SJCRH30 (cell line): Measurements from ENCODE around the gene SNX13. TPM values are rescaled to one million over a fixed set of nuclear protein-coding genes. Genes with fewer than 3 reads are reported as not detected.
"Not testable (repeated sequence)": the region's sequence is repeated elsewhere in the genome, so short reads cannot be mapped to it uniquely, and the experiment has no call there.

Experiments used
- DNase-seq, 2 experiments: peaks; one replicate each; pipeline ENCODE4 v3.0.0-alpha.2; 2015 to 2020
- H3K27ac ChIP-seq: fragments of 250-450 bp; sonication (Bioruptor Pico); 2 replicates; pipeline ENCODE4 v1.5.1; 2020; ENCODE audit warnings: mild to moderate bottlenecking, moderate library complexity
- H3K27me3 ChIP-seq: fragments of 250-450 bp; sonication (Bioruptor Pico); 2 replicates; pipeline ENCODE4 v1.5.1; 2020; ENCODE audit warnings: mild to moderate bottlenecking, moderate library complexity
- H3K36me3 ChIP-seq: fragments of 250-450 bp; sonication (Bioruptor Pico); 2 replicates; pipeline ENCODE4 v1.5.1; 2020; ENCODE audit warnings: mild to moderate bottlenecking, moderate library complexity
- H3K4me1 ChIP-seq: fragments of 250-450 bp; sonication (Bioruptor Pico); 2 replicates; pipeline ENCODE4 v1.5.1; 2020; ENCODE audit warnings: mild to moderate bottlenecking, moderate library complexity
- H3K4me3 ChIP-seq: fragments of 250-450 bp; sonication (Bioruptor Pico); 2 replicates; pipeline ENCODE4 v1.5.1; 2020; ENCODE audit warnings: mild to moderate bottlenecking, moderate library complexity
- H3K9me3 ChIP-seq: fragments of 250-450 bp; sonication (Bioruptor Pico); replicated peaks from 2 replicates; pipeline ENCODE4 v1.5.1; 2020; ENCODE audit warnings: mild to moderate bottlenecking, moderate library complexity
- total RNA-seq: library from RNA; depleted of rRNA; stranded (reverse); fragments of >200 nt; shearing (Covaris generic); gene quantifications from 2 replicates; pipeline ENCODE4 v1.2.3, GENCODE V29; 2014

The SNX13 gene
- total RNA-seq, 1 experiment from 2014 or later = 37.1 TPM

DNA sequence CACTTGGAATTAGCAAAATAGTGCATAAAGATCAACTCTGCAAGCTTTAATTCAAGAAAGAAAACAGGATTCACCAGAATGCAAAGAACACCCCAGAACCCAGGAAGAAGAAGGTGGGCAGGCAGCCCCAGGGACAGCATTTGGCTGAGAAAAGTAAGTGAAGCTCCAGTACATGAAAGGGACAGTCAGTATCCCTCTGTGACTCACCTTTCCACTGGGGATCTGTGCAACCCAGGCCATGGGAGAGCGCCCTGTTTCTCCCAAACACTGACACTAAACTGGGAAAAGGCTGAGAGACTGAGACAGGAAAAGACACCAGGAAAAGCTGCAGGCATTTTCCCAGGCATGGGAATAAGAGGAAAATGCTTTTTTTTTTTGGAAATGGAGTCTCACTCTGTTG is 28.2 kb downstream of the SNX13 start:
- H3K9me3 ChIP-seq = peaks cover 9% of the 10 kb centered on the region
- no peak for DNase-seq

DNA sequence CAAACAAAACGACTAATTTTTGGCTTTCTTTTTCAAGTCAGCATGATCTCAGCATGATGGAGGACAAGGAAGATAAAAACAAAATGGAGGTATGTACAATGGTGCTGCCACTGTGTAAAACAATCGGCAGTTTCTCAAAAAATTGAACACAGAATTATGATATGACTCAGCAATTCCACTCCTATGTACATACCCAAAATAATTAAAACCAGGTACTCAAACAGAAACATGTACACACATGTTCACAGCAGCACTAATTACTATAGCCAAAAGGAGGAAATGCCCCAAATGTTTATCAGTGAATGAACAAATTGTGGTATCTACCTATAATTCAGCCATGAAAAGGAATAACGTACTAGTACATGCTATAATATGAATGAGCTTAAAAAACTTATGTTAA is 29.9 kb downstream of the SNX13 start:
- Histone ChIP-seq H3K27me3 (no peaks in the 10 kb centered on the region), H3K4me1 (no peaks in the 10 kb centered on the region), H3K4me3 (no peak overlapping the region), H3K9me3 (no peaks in the 10 kb centered on the region; the same call in 1 of the 2 replicates), H3K36me3 (no peaks in the 10 kb centered on the region), H3K27ac (no peak overlapping the region)
- DNase-seq = no peak

More for the DNA sequence above, 28.2 kb downstream of the SNX13 start:
- Histone ChIP-seq H3K27me3 (no peaks in the 10 kb centered on the region), H3K4me3 (no peak overlapping the region), H3K36me3 (no peaks in the 10 kb centered on the region), H3K4me1 (no peaks in the 10 kb centered on the region), H3K27ac (no peak overlapping the region)

DNA sequence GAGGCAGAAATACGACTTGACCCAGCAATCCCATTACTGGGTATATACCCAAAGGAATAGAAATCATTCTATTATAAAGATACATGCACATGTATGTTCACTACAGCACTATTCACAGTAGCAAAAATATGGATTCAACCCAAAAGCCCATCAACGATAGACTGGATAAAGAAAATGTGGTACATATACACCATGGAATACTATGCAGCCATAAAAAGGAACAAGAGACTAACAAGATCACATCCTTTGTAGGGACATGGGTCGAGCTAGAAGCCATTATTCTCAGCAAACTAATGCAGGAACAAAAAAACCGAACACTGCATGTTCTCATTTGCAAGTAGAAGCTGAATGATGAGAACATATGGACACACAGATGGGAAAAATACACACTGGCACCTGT is 31.0 kb downstream of the SNX13 start:
- DNase-seq, H3K4me1 ChIP-seq, H3K36me3 ChIP-seq, H3K27ac ChIP-seq, H3K9me3 ChIP-seq, H3K27me3 ChIP-seq, H3K4me3 ChIP-seq: not testable (repeated sequence)

DNA sequence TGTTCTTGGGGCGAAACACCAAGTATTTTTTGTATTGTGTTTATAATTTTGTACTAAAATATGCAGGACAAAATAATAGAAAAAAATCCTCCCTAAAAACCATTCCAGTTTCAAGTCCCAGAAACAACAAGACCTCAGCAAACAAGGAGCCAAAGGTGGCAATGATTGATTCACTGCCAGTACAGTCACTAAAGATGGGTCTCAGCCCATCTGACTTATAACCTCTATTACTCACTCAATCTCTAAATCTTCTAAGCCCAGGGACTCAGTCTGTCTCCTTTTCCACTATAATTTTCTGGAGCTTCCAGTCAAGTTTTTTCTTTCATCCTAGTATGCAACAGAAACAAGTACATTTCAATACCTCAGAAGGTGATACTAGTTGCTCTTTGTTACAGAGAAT is 33.3 kb downstream of the SNX13 start:
- Histone ChIP-seq H3K27me3 (no peaks in the 10 kb centered on the region), H3K9me3 (no peaks in the 10 kb centered on the region; the same call in 1 of the 2 replicates), H3K27ac (no peak overlapping the region), H3K4me1 (no peaks in the 10 kb centered on the region), H3K36me3 (no peaks in the 10 kb centered on the region; the same call in 1 of the 2 replicates), H3K4me3 (no peak overlapping the region)
- no peak for DNase-seq

DNA sequence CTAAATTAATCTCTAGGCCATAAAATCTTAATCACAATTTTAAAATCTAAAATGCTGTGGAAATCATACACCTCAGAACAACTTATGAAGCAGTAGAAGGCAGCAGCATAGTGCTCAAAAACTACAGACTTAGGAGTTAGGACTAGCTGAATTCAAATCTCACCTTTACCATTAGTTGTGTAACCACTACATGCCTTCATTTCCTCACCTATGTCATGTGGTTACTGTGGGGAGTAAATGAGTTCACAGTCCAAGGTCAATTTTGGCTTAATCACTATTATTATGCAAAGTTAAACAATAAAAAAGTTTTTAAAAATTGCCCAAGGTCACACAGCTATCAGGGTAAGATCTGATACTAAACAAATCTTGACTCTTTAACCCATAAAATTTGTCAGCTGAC is 37.0 kb downstream of the SNX13 start:
- H3K4me3 ChIP-seq = no peak overlapping the region
- no peaks in the 10 kb centered on the region; the same call in 1 of the 2 replicates for H3K36me3 ChIP-seq
- H3K4me1 ChIP-seq = no peaks in the 10 kb centered on the region
- no peak for DNase-seq
- H3K27ac ChIP-seq = no peak overlapping the region
- no peaks in the 10 kb centered on the region for H3K9me3 ChIP-seq
- no peaks in the 10 kb centered on the region for H3K27me3 ChIP-seq

DNA sequence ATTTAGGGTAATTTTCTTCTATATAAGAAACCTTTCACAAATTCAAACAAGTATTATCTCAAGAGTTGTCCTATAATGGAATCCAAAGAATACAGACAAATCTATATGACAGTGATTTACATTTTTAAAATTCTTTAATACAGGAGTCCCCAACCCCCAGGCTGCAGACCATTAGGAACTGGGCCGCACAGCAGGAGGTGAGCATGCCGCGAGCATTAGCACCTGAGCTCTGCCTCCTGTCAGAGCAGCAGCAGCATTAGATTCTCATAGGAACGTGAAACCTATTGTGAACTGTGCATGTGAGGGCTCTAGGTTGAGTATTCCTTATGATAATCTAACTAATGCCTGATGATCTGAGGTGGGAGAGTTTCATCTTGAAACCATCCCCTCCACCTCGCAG is 37.7 kb downstream of the SNX13 start:
- H3K4me3 ChIP-seq = no peak overlapping the region
- no peaks in the 10 kb centered on the region; the same call in 1 of the 2 replicates for H3K36me3 ChIP-seq
- no peaks in the 10 kb centered on the region for H3K27me3 ChIP-seq
- no peak overlapping the region for H3K27ac ChIP-seq
- DNase-seq = no peak
- H3K9me3 ChIP-seq = no peaks in the 10 kb centered on the region
- no peaks in the 10 kb centered on the region for H3K4me1 ChIP-seq

DNA sequence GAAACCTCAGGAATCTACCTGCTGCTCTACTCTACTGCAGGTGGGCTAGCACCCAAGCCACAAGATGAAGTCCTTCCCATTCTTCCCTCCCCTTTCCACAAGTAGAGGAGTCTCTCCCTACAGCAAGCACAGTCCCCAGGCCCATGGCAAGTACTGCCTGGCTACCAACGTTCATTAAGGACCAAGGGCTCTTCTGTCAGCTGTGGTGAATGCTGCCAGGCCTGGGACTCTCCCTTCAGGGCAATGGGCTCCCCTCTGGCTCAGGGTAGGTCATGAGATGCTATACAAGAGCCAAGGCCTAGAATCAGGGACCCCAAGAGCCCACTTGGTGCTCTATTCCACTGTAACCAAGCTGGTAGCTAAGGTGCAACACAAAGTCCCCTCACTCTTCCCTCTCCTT is 39.8 kb downstream of the SNX13 start:
- Histone ChIP-seq H3K27ac (no peak overlapping the region), H3K4me1 (no peaks in the 10 kb centered on the region), H3K36me3 (no peaks in the 10 kb centered on the region; the same call in 1 of the 2 replicates), H3K27me3 (no peaks in the 10 kb centered on the region), H3K9me3 (no peaks in the 10 kb centered on the region), H3K4me3 (no peak overlapping the region)
- DNase-seq = no peak

DNA sequence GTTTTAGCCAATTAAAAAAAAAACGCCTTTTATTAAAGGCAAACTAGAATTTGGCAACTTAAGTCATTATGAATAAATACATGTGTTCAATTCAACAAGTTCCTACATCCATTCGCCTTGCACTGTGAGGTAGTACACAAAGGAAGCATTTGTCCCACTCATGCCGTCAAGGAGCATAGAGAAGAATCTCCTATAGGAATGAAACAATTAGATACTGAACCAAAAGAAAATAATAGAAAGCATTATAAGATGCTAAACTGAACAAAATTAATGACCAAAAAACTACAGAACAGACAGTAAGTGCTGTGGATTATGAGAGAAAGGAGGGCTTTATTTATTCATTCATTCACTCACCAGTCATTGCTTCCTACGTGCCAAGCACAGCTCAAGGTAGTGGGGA is 42.2 kb downstream of the SNX13 start:
- Histone ChIP-seq H3K27me3 (no peaks in the 10 kb centered on the region), H3K36me3 (no peaks in the 10 kb centered on the region), H3K4me1 (no peaks in the 10 kb centered on the region), H3K9me3 (no peaks in the 10 kb centered on the region), H3K4me3 (no peak overlapping the region), H3K27ac (no peak overlapping the region)
- no peak for DNase-seq

DNA sequence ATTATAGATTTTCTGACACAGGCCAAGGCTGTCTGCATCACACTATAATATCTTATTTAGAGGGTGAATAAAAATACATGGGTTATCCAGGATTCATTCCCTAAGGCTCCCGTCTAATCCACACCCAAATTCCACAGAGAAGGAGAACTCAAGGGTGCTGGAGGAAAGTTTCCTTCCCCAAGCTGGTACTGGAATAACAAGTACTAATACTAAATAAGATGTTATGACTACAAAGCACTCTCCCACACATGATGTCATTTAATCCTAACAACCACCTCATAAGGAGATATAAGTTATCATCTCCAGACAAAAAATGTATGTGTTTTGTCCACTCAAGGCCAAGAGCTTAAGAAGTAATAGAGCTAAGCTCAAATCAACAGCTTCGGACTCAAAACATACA is 53.0 kb downstream of the SNX13 start:
- Histone ChIP-seq H3K4me3 (no peak overlapping the region), H3K27ac (no peak overlapping the region), H3K27me3 (no peaks in the 10 kb centered on the region), H3K36me3 (peaks cover 37% of the 10 kb centered on the region), H3K9me3 (no peaks in the 10 kb centered on the region; the same call in 1 of the 2 replicates), H3K4me1 (no peaks in the 10 kb centered on the region)
- DNase-seq = no peak

DNA sequence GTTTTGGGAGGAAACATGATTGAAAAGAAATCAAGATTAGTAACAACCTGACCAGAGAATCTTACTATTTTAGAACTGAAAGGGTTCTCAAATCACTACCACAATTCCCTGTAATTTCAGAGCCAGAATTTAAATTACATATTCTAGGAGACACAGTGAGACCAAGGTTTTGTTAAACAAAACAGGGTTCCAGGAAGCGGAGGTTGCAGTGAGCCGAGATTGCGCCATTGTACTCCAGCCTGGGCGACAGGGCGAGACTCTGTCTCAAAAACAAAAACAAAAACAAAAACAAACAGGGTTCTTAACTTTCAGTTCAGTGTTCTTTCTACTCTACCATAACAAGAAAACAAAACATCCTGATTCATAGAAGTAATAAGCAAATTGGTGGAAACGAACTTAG is 57.6 kb downstream of the SNX13 start:
- Histone ChIP-seq H3K4me3 (no peak overlapping the region), H3K27me3 (no peaks in the 10 kb centered on the region), H3K27ac (no peak overlapping the region), H3K9me3 (no peaks in the 10 kb centered on the region; the same call in 1 of the 2 replicates), H3K36me3 (peaks cover 31% of the 10 kb centered on the region), H3K4me1 (no peaks in the 10 kb centered on the region)
- DNase-seq = no peak

DNA sequence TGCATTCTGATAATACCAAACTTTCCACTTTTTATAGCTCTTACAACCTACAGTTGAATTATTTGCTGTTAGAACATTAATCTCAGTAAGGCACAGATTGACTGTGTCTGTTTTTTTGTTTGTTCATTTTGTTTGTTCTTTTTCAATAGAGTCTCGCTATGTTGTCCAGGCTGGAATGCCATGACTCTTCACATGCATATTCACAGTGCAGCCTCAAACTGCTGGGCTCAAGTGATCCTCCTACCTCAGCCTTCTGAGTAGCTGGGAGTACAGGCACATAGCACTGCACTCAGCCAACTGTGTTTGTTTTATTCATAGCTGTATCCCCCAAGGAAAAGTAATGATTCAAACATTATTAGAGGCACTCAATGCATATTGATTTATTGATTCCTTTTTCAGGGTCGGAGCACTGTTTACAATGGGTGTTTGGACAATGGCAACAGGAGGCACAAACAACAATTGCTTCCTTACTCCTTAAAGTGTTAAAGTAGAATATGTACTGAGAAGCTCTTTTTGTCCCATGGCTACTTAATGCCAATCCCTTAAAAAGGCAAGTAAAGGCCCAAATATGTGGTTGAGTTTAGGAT is 61.1 kb downstream of the SNX13 start:
- Histone ChIP-seq H3K4me3 (no peak overlapping the region), H3K9me3 (no peaks in the 10 kb centered on the region), H3K36me3 (peaks cover 12% of the 10 kb centered on the region), H3K4me1 (no peaks in the 10 kb centered on the region), H3K27ac (no peak overlapping the region), H3K27me3 (no peaks in the 10 kb centered on the region)
- no peak for DNase-seq

DNA sequence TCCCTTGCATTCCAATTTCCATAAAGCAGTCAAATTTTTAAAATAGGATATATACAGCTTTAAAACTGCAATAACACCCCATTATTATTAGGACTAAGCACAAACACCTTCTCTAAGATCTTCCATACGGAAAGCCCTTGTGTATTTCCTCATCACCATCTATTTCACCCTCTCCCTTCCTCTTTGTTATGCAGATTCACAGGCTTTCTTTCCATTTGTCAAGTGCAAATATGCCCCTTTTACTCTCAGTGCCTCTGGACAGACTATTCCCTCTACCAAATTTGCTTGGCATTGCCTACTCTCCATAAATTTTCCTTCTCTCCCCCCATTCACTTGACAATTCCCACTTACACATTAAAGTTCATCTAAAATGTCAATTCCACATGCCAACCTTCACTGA is 61.7 kb downstream of the SNX13 start:
- Histone ChIP-seq H3K9me3 (no peaks in the 10 kb centered on the region), H3K27ac (no peak overlapping the region), H3K4me1 (no peaks in the 10 kb centered on the region), H3K27me3 (no peaks in the 10 kb centered on the region), H3K36me3 (peaks cover 8% of the 10 kb centered on the region), H3K4me3 (no peak overlapping the region)
- no peak for DNase-seq

DNA sequence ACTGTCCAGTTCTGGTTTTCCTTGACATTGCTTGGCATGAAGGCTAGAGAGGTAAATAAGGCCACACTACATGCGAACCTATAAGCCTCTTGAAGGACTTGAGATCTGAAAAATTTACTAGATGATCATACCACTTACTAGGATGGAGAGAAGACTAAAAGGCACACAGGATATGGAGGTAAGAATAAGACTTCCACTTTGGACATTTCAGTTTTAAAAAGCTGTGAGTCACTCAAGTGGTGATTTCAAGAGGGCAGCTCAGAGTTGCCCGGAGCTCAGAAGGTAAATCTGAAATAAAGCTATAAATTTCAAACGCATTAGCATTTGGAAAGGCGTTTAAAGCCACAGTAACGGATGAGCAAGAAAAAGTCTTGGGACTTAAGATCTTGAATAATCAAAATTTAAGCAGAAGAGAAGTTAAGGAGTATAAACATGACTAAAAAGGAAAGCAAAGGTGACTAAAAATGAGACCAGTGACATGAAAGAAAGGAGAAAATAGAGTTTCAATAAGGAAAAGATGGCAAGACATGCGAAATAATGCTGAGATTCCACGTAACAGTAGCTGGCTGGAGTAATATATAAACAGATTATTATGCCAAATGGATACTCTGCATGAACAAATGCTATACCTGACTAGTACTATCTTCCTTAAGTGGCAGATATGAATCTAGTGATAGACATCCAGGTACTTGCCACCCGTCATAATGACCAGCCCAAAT is 68.3 kb downstream of the SNX13 start:
- Histone ChIP-seq H3K27ac (no peak overlapping the region), H3K4me3 (no peak overlapping the region), H3K9me3 (no peaks in the 10 kb centered on the region), H3K27me3 (no peaks in the 10 kb centered on the region), H3K4me1 (no peaks in the 10 kb centered on the region), H3K36me3 (peaks cover 13% of the 10 kb centered on the region)
- DNase-seq = no peak

DNA sequence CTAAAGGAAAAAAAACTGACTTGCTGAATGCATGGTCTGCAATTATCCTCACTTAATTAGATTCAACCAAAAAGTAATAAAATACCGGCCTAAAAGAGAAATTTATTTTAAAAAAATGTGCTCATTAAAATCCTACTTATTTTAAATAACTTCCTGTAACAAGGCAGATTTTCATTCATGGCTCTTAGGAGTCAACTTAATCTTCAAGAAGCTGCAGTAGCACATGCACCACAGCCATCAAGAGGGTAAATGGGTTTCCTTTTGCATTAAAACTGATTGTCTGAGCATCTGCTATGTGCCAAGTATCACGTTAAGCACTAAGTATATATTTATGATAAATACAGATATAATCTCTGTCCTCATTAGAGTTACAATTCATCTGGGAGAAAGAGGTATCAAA is 69.9 kb downstream of the SNX13 start:
- H3K27ac ChIP-seq = no peak overlapping the region
- no peak for DNase-seq
- H3K9me3 ChIP-seq = no peaks in the 10 kb centered on the region
- peaks cover 13% of the 10 kb centered on the region for H3K36me3 ChIP-seq
- no peaks in the 10 kb centered on the region for H3K27me3 ChIP-seq
- H3K4me1 ChIP-seq = no peaks in the 10 kb centered on the region
- H3K4me3 ChIP-seq = no peak overlapping the region

DNA sequence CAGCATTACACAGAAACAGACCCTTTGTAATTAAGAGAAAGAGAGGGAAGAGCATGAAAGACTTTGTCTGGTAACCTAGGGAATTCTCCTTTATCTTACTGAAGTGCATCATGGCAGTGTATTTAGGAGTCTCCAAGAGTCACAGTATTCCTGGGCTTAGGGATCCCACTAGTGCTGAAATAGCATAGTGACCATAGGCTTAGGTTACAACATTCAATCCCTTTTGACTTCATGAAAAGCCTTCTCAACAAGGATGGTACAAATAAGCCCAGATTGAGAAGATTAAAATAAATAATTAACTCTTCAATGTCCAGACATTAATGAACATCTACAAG is 76.5 kb downstream of the SNX13 start:
- DNase-seq = no peak
- no peaks in the 10 kb centered on the region for H3K4me1 ChIP-seq
- no peaks in the 10 kb centered on the region for H3K27me3 ChIP-seq
- H3K4me3 ChIP-seq = no peak overlapping the region
- H3K27ac ChIP-seq = no peak overlapping the region
- no peaks in the 10 kb centered on the region for H3K9me3 ChIP-seq
- H3K36me3 ChIP-seq = peaks cover 5% of the 10 kb centered on the region; the same call in 1 of the 2 replicates
